ENCODE measurements around the gene TAOK1. TPM values are rescaled to one million over a fixed set of nuclear protein-coding genes. Genes with fewer than 3 reads are reported as not detected.

Gene TAOK1
- total and polyA plus RNA-seq, 12 donors, result 6.4 to 66.3 (median 46.6) TPM

DNA sequence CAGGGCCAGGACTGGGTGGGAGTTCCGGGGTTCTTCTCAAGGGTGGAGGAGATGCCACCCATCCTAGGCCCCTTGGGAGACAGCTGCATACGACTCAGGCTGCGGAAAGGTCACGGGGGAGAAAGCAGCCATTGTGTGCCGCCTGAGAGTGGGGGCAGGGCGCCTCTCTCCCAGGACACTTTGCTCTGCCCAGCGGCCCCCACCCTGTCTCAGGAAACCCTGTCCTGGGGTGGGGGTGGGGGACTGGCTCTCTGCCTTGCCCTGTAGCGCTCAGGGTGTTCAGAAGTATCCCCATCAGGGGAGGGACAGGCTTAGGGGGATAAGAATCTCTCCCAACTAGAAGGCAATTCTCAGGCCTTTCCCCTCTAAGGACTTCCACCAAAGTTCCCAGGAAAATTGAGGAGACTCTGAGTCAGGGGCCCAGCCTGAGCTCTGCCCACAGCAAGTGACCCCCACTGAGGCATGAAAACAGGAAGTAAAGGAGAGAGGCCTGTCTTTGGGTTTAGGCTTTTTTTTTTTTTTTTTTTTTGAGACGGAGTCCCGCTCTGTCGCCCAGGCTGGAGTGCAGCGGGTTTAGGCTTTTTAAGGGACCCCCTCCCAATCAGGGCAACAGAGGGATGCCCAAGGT, 194.4 kb downstream of the TAOK1 start:
- peak overlapping the region in 2 of 5 donors; percentile 60 to 73 for H3K27ac ChIP-seq
- DNase-seq, result peak in 3 of 7 donors; percentile 14 to 18 (median 17)
- no peaks in the 10 kb centered on the region for H3K9me3 ChIP-seq (replicated peaks in 1 of 3)
- H3K4me3 ChIP-seq, result no peak overlapping the region
- intact Hi-C loops (cut with DNase I), result loop anchor here in 1 of 2 donors (5.0 kb wide), 1 partner anchor 33 kb away; no protein-coding TSS in a partner anchor
- TF ChIP-seq, protein P1, sequence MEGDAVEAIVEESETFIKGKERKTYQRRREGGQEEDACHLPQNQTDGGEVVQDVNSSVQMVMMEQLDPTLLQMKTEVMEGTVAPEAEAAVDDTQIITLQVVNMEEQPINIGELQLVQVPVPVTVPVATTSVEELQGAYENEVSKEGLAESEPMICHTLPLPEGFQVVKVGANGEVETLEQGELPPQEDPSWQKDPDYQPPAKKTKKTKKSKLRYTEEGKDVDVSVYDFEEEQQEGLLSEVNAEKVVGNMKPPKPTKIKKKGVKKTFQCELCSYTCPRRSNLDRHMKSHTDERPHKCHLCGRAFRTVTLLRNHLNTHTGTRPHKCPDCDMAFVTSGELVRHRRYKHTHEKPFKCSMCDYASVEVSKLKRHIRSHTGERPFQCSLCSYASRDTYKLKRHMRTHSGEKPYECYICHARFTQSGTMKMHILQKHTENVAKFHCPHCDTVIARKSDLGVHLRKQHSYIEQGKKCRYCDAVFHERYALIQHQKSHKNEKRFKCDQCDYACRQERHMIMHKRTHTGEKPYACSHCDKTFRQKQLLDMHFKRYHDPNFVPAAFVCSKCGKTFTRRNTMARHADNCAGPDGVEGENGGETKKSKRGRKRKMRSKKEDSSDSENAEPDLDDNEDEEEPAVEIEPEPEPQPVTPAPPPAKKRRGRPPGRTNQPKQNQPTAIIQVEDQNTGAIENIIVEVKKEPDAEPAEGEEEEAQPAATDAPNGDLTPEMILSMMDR (IDR thresholded peaks at IDR 0.05), result no peak
- no peaks in the 10 kb centered on the region for H3K27me3 ChIP-seq
- WGBS, 4 donors, result 77 to 91% (median 87%) methylated on average over 9 to 12 of the region's 12 CpGs
- peaks cover 9 to 18% of the 10 kb centered on the region in 2 donors for H3K4me1 ChIP-seq (replicated peaks in 1 of 2)
- H3K36me3 ChIP-seq (replicated peaks in 1 of 2), result peaks cover 0 to 17% of the 10 kb centered on the region in 2 donors

DNA sequence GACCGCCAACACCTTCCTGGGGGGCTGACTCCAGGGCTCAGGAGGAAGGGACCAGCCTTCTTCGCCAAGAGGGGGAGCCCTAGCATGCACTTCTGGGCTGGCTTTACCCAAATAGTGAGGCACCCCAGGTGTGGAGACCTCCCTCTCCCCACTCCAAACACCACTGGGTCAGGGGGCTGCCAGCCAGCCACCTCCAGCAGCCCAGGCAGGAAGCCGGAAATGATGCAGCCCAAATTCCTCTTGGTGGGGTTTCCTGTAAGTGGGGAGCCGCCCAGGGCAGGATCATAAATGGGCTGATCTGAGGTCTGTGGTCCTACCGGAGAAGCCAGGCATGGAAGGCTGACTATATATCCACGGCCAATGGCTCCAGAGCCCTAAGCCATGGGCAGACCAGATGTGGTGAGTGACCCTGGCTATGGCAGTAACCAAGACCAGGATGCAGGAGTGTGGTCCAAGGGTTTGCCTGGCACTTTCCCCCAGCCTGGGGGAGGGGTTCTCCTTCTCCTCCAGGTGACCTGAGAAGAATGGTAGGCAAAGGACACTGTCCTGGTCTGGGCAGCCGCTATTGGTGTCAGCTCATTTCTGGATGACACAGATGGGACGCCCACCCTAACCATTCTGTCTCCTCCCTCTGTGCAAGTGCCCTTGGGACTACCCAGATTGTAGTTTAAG, 195.1 kb downstream of the TAOK1 start:
- Histone ChIP-seq H3K27ac (peak overlapping the region in 3 of 5 donors; percentile 16 to 73 (median 60)), H3K4me1 (replicated peaks in 1 of 2) (peaks cover 15 to 24% of the 10 kb centered on the region in 2 donors)

DNA sequence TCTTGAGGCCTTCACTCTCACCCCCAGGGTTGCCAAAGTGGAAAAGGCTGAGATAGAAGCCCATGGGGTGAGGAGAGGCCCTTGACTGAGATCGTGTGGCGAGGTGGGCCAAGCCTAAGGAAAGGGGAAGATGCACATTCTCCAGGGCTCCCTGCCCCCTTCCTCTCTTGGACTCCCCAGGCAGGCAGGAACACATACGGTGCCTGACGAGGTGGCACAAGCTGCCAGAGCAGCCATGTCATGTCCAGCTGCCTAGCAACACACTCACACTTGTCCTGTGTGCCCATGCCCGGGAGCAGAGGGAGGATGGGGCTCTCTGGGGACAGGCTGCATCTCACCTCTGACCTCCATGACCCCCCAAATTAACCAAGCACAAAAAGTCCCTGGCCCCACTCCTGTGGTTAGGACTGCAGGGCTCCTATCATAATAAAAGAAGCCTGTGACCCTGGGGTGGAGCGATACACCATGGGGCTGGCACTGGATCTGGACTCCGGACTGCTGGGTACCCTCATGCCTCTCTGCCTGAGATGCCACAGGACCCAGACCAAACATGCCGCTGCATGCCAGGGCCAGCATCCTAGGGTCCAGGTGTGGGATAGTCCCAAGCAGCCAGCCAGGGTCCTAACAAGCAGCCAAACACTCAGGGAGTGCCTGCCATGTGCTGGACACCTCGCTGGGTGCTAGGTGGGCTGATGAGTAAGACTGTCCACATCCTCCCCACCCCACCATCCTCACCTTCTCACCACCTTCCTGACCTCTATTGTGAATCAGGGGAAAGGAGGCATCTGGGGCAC, 196.7 kb downstream of the TAOK1 start:
- Histone ChIP-seq H3K4me3 (no peak overlapping the region), H3K9me3 (replicated peaks in 1 of 3) (no peaks in the 10 kb centered on the region), H3K27ac (peak overlapping the region in 2 of 5 donors; percentile 5 to 52), H3K36me3 (replicated peaks in 1 of 2) (peaks cover 0 to 14% of the 10 kb centered on the region in 2 donors), H3K4me1 (replicated peaks in 1 of 2) (peaks cover 31 to 40% of the 10 kb centered on the region in 2 donors), H3K27me3 (no peaks in the 10 kb centered on the region)
- TF ChIP-seq, protein P1 (IDR thresholded peaks at IDR 0.05), result no peak
- TF ChIP-seq POLR2A (IDR thresholded peaks at IDR 0.05), result no peak
- intact Hi-C loops (cut with DNase I), result no loop called here
- WGBS, 4 donors, result 68 to 76% (median 74%) methylated on average over 6 to 9 of the region's 9 CpGs
- peak in 1 of 7 donors; percentile 19 for DNase-seq

More for the DNA sequence above, 195.1 kb downstream of the TAOK1 start:
- peak in 1 of 2 donors; percentile 36 for TF ChIP-seq POLR2A (IDR thresholded peaks at IDR 0.05)
- TF ChIP-seq, protein P1 (IDR thresholded peaks at IDR 0.05), result no peak
- H3K4me3 ChIP-seq, result peak overlapping the region in 1 of 4 donors; percentile 26
- WGBS, 4 donors, result 64 to 80% (median 73%) methylated on average over 5 to 8 of the region's 8 CpGs
- H3K27me3 ChIP-seq, result no peaks in the 10 kb centered on the region
- intact Hi-C loops (cut with DNase I), result no loop called here
- no peaks in the 10 kb centered on the region for H3K9me3 ChIP-seq (replicated peaks in 1 of 3)
- H3K36me3 ChIP-seq (replicated peaks in 1 of 2), result peaks cover 0 to 15% of the 10 kb centered on the region in 2 donors
- DNase-seq, result peak in 3 of 7 donors; percentile 18 to 28 (median 23)

DNA sequence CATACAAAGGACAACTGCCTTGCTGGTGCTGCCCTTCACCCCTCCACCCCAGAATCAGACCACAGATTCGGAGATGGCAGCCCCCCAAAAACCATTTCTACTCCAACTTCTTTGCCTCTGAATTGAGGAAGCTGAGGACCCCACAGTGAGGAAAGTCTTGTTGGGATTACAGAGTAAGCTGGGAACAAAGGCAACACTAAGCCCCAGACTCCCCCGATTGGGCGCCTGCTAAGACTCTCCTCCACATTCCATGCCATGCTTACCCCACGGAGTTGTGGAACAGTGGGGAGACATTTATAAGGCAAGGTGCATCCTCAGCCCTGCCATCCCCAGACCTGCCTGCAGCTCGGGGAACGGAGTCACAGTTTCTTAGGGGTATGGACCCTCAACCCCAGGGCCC, 197.4 kb downstream of the TAOK1 start:
- peak overlapping the region in 1 of 4 donors; percentile 87 for H3K4me3 ChIP-seq
- TF ChIP-seq, protein P1 (IDR thresholded peaks at IDR 0.05), result no peak
- TF ChIP-seq POLR2A (IDR thresholded peaks at IDR 0.05), result no peak
- intact Hi-C loops (cut with DNase I), result no loop called here

More for the DNA sequence above, 197.4 kb downstream of the TAOK1 start:
- Histone ChIP-seq H3K27ac (peak overlapping the region in 1 of 5 donors; percentile 89), H3K36me3 (replicated peaks in 1 of 2) (peaks cover 0 to 7% of the 10 kb centered on the region in 2 donors), H3K4me1 (replicated peaks in 1 of 2) (peaks cover 38 to 47% of the 10 kb centered on the region in 2 donors), H3K9me3 (replicated peaks in 1 of 3) (no peaks in the 10 kb centered on the region), H3K27me3 (no peaks in the 10 kb centered on the region)
- WGBS, 4 donors, result 82 to 88% (median 88%) methylated on average over 4 to 6 of the region's 6 CpGs
- peak in 2 of 7 donors; percentile 18 to 20 for DNase-seq

Measured in adrenal gland (tissue), 12 donors.